Esophagus muscularis mucosa (tissue), 4 donors: Measurements from ENCODE around the gene FAM3C.

ENCODE experiments used
- CTCF ChIP-seq, 3 experiments: fragments of 200-600 bp in 2 of 3; fragments of 450-650 bp in 1 of 3; sonication (generic) in 2 of 3; IDR thresholded peaks; one replicate each; pipeline ENCODE4 v1.5.1; 2017 to 2019; ENCODE audit warnings: antibody characterized with exemption in 3 of 3, mild to moderate bottlenecking in 2 of 3, moderate library complexity in 1 of 3
- EP300 ChIP-seq: sonication (generic); formaldehyde crosslinking; IDR thresholded peaks from one replicate; pipeline ENCODE4 v1.6.1; 2017; ENCODE audit warnings: antibody characterized with exemption
- POLR2A ChIP-seq: fragments of 450-650 bp; IDR thresholded peaks from one replicate; pipeline ENCODE4 v1.6.1; 2017; ENCODE audit warnings: antibody characterized with exemption, moderate library complexity, mild to moderate bottlenecking, low read depth
- POLR2AphosphoS5 ChIP-seq, 2 donors: sonication (generic); formaldehyde crosslinking; IDR thresholded peaks; one replicate each; pipeline ENCODE4 v1.6.1; 2017; ENCODE audit warnings: antibody characterized with exemption in 2 of 2

GRCh38 chr7:121337398-121337797, 58.7 kb downstream of the FAM3C start:
- no peak for TF ChIP-seq CTCF (IDR thresholded peaks at IDR 0.05)
- no peak for TF ChIP-seq POLR2A
- TF ChIP-seq POLR2AphosphoS5 (IDR thresholded peaks at IDR 0.05): no peak
- no peak for TF ChIP-seq EP300
